Hindlimb muscle (tissue), 1 donor: ENCODE results near the gene CCL7. TPM values are rescaled to one million over a fixed set of nuclear protein-coding genes. Genes with fewer than 3 reads are reported as not detected.

Experiments used
- DNase-seq: peaks from one replicate; pipeline ENCODE4 v3.0.0-alpha.2; 2013
- polyA plus RNA-seq: library from polyadenylated mRNA; unstranded; fragments of 120-200 nt; gene quantifications from one replicate; pipeline ENCODE4 v1.2.1, GENCODE V29; 2013; ENCODE audit not compliant: insufficient read length

CCL7 gene
- polyA plus RNA-seq, 1 donor: not detected

GRCh38 chr17:34246881-34247280 is 23.1 kb upstream of the CCL7 start:
- no peak for DNase-seq

GRCh38 chr17:34248511-34249024 is 21.5 kb upstream of the CCL7 start:
- no peak for DNase-seq

GRCh38 chr17:34249061-34249460 is 21.0 kb upstream of the CCL7 start:
- no peak for DNase-seq

GRCh38 chr17:34249478-34249877 is 20.5 kb upstream of the CCL7 start:
- no peak for DNase-seq

GRCh38 chr17:34251186-34251585 is 18.8 kb upstream of the CCL7 start:
- DNase-seq: no peak

- no peak for DNase-seq
These were observed 18.0 kb upstream of the CCL7 start for GRCh38 chr17:34252095-34252443.

GRCh38 chr17:34252444-34253138 is 17.4 kb upstream of the CCL7 start:
- DNase-seq: peak; percentile 87

GRCh38 chr17:34253139-34253525 is 16.9 kb upstream of the CCL7 start:
- no peak for DNase-seq

- DNase-seq: no peak
These were observed 15.9 kb upstream of the CCL7 start for GRCh38 chr17:34254146-34254545.

- DNase-seq: peak; percentile 90
These were observed 15.2 kb upstream of the CCL7 start, which contains the start of gene CCL2 for GRCh38 chr17:34254651-34255380. CCL2 (plus strand) TSS chr17:34255285; CDS start chr17:34255350, 65 bp downstream.

GRCh38 chr17:34255381-34255732 is 14.7 kb upstream of the CCL7 start:
- no peak for DNase-seq

- DNase-seq: no peak
These were observed 14.2 kb upstream of the CCL7 start for GRCh38 chr17:34255841-34256240.

GRCh38 chr17:34257299-34257985 is 12.6 kb upstream of the CCL7 start:
- no peak for DNase-seq

- no peak for DNase-seq
These were observed 12.1 kb upstream of the CCL7 start for GRCh38 chr17:34257986-34258326.

- no peak for DNase-seq
These were observed 10.9 kb upstream of the CCL7 start for GRCh38 chr17:34259146-34259545.

- no peak for DNase-seq
These were observed 9.2 kb upstream of the CCL7 start for GRCh38 chr17:34260861-34261260.

GRCh38 chr17:34261568-34262337 is 8.3 kb upstream of the CCL7 start:
- no peak for DNase-seq

- no peak for DNase-seq
These were observed 4.3 kb upstream of the CCL7 start for GRCh38 chr17:34265711-34266110.

GRCh38 chr17:34275881-34276280 is 5.9 kb downstream of the CCL7 start:
- DNase-seq: peak; percentile 74

GRCh38 chr17:34276826-34277225 is 6.8 kb downstream of the CCL7 start:
- DNase-seq: no peak

- DNase-seq: no peak
These were observed 13.6 kb downstream of the CCL7 start for GRCh38 chr17:34283571-34283970.

GRCh38 chr17:34285286-34285792 is 15.3 kb downstream of the CCL7 start, which contains the start of gene CCL11:
CCL11 (plus strand) TSS chr17:34285742; CDS start chr17:34285809, 67 bp downstream.
- no peak for DNase-seq

- DNase-seq: no peak
These were observed 17.9 kb downstream of the CCL7 start for GRCh38 chr17:34287875-34288274.
